HG03139 (cell line): Measurements from ENCODE around the gene GRM5.
"Not testable (repeated sequence)": the region's sequence is repeated elsewhere in the genome, so short reads cannot be mapped to it uniquely, and the experiment has no call there.

Source experiments
- ATAC-seq: cut with Tn5 transposase; IDR thresholded peaks from one replicate; pipeline ENCODE4 v1.9.1; 2021; ENCODE audit not compliant: unreplicated experiment

GRM5 gene

GRCh38 chr11:88843766-88844426, 221.9 kb downstream of the GRM5 start:
- not testable (repeated sequence) for ATAC-seq

GRCh38 chr11:88838139-88838538, 227.6 kb downstream of the GRM5 start:
- ATAC-seq, result not testable (repeated sequence)

- ATAC-seq, result not testable (repeated sequence)
These were observed 230.1 kb downstream of the GRM5 start for GRCh38 chr11:88835709-88836108.

GRCh38 chr11:88831303-88831890, 234.4 kb downstream of the GRM5 start:
- no peak for ATAC-seq

- ATAC-seq, result no peak
These were observed 238.6 kb downstream of the GRM5 start for GRCh38 chr11:88827018-88827676.

- ATAC-seq, result no peak
These were observed 246.2 kb downstream of the GRM5 start for GRCh38 chr11:88819616-88820015.

GRCh38 chr11:88818978-88819377, 246.8 kb downstream of the GRM5 start:
- no peak for ATAC-seq

- no peak for ATAC-seq
These were observed 250.3 kb downstream of the GRM5 start for GRCh38 chr11:88815505-88815904.

GRCh38 chr11:88814076-88814475, 251.7 kb downstream of the GRM5 start:
- peak; percentile 39 for ATAC-seq

GRCh38 chr11:88813233-88813915, 252.4 kb downstream of the GRM5 start:
- peak; percentile 91 for ATAC-seq

GRCh38 chr11:88810420-88811097, 255.2 kb downstream of the GRM5 start:
- no peak for ATAC-seq

- no peak for ATAC-seq
These were observed 256.7 kb downstream of the GRM5 start for GRCh38 chr11:88809126-88809525.

- no peak for ATAC-seq
These were observed 258.4 kb downstream of the GRM5 start for GRCh38 chr11:88807349-88807748.

GRCh38 chr11:88806410-88806809, 259.4 kb downstream of the GRM5 start:
- ATAC-seq, result no peak

GRCh38 chr11:88801484-88802123, 264.2 kb downstream of the GRM5 start:
- no peak for ATAC-seq

- no peak for ATAC-seq
These were observed 265.8 kb downstream of the GRM5 start for GRCh38 chr11:88799771-88800500.

- ATAC-seq, result no peak
These were observed 275.6 kb downstream of the GRM5 start for GRCh38 chr11:88790182-88790581.

GRCh38 chr11:88779577-88779976, 286.2 kb downstream of the GRM5 start:
- ATAC-seq, result no peak

- ATAC-seq, result no peak
These were observed 295.2 kb downstream of the GRM5 start for GRCh38 chr11:88770475-88771079.

GRCh38 chr11:88744140-88744539, 321.6 kb downstream of the GRM5 start:
- ATAC-seq, result no peak
